ENCODE measurements around the gene NFIX.

DNA sequence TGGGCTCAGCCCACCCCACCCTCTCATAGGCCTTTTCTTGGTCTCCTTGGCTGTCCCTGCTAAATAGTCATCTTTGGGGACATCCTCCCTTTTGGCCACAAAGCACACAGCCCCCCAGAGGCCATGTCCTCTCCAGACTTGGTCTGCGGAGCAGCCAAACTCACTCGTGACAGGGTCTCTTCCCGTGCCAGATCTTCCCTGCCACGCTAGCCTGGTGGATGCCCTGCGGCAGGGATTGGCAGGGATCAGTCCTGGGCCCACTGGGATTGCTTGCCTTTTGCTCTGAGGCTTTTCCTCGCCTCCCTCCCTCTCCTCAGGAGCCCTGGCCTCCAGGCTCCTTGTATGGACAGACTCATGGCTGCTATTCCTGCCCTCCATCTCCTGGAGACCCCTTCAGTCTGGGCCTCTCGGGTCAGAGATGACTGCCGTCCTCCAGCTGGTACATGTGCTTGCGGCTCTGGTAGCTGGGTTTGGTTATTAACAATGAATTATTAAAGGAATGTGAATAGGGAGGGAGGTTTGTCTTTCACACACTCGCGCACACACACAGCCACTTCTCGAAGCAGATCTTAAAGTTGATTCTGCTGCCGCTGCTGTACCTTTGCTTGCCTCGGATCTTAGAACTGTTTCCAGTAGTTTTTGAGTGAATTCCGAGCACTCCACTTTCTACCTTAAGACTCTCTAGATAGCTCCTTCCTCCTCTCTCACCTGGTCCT lies 45.1 kb downstream of the NFIX start:
- TF ChIP-seq, protein P1, sequence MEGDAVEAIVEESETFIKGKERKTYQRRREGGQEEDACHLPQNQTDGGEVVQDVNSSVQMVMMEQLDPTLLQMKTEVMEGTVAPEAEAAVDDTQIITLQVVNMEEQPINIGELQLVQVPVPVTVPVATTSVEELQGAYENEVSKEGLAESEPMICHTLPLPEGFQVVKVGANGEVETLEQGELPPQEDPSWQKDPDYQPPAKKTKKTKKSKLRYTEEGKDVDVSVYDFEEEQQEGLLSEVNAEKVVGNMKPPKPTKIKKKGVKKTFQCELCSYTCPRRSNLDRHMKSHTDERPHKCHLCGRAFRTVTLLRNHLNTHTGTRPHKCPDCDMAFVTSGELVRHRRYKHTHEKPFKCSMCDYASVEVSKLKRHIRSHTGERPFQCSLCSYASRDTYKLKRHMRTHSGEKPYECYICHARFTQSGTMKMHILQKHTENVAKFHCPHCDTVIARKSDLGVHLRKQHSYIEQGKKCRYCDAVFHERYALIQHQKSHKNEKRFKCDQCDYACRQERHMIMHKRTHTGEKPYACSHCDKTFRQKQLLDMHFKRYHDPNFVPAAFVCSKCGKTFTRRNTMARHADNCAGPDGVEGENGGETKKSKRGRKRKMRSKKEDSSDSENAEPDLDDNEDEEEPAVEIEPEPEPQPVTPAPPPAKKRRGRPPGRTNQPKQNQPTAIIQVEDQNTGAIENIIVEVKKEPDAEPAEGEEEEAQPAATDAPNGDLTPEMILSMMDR (conservative IDR thresholded peaks at IDR 0.05 in 1 of 2, IDR thresholded peaks at IDR 0.05 in 1 of 2; ENCODE audit: low read depth in 1 of 2, low read length in 2 of 2) = no peak
- TF ChIP-seq EZH2 (IDR thresholded peaks at IDR 0.05; ENCODE audit: low read length, missing control alignments) = no peak
